ENCODE results near the gene RNF145.

GRCh38 chr5:159199225-159199624 is 10.1 kb downstream of the RNF145 start:
- no peak for TF ChIP-seq CTCF (IDR thresholded peaks at IDR 0.05 in 4 of 5, conservative IDR thresholded peaks at IDR 0.05 in 1 of 5)
- no peak for TF ChIP-seq POLR2A (IDR thresholded peaks at IDR 0.05)
